Measurements from ENCODE around the gene TGIF1.

GRCh38 chr18:3400567-3401296 is 49.2 kb upstream of the TGIF1 start:
- TF ChIP-seq, protein P1, sequence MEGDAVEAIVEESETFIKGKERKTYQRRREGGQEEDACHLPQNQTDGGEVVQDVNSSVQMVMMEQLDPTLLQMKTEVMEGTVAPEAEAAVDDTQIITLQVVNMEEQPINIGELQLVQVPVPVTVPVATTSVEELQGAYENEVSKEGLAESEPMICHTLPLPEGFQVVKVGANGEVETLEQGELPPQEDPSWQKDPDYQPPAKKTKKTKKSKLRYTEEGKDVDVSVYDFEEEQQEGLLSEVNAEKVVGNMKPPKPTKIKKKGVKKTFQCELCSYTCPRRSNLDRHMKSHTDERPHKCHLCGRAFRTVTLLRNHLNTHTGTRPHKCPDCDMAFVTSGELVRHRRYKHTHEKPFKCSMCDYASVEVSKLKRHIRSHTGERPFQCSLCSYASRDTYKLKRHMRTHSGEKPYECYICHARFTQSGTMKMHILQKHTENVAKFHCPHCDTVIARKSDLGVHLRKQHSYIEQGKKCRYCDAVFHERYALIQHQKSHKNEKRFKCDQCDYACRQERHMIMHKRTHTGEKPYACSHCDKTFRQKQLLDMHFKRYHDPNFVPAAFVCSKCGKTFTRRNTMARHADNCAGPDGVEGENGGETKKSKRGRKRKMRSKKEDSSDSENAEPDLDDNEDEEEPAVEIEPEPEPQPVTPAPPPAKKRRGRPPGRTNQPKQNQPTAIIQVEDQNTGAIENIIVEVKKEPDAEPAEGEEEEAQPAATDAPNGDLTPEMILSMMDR (IDR thresholded peaks at IDR 0.05), result no peak
- no peak for TF ChIP-seq POLR2A (IDR thresholded peaks at IDR 0.05)

Measured in lower leg skin (tissue), 3 donors.